Lower leg skin (tissue), 3 donors: Measurements from ENCODE around the gene ANKRD13D.

Source experiments
- POLR2A ChIP-seq, 2 donors: fragments of 450-650 bp; IDR thresholded peaks; one replicate each; pipeline ENCODE4 v1.6.1; 2016 to 2017; ENCODE audit warnings: antibody characterized with exemption in 2 of 2, mild to moderate bottlenecking in 1 of 2, moderate library complexity in 1 of 2
- TF ChIP-seq, protein P1 (sequence below), 3 donors: fragments of 450-650 bp; IDR thresholded peaks; one replicate each; pipeline ENCODE4 v1.5.1; 2016; ENCODE audit warnings: antibody characterized with exemption in 3 of 3, mild to moderate bottlenecking in 3 of 3, moderate library complexity in 2 of 3

DNA sequence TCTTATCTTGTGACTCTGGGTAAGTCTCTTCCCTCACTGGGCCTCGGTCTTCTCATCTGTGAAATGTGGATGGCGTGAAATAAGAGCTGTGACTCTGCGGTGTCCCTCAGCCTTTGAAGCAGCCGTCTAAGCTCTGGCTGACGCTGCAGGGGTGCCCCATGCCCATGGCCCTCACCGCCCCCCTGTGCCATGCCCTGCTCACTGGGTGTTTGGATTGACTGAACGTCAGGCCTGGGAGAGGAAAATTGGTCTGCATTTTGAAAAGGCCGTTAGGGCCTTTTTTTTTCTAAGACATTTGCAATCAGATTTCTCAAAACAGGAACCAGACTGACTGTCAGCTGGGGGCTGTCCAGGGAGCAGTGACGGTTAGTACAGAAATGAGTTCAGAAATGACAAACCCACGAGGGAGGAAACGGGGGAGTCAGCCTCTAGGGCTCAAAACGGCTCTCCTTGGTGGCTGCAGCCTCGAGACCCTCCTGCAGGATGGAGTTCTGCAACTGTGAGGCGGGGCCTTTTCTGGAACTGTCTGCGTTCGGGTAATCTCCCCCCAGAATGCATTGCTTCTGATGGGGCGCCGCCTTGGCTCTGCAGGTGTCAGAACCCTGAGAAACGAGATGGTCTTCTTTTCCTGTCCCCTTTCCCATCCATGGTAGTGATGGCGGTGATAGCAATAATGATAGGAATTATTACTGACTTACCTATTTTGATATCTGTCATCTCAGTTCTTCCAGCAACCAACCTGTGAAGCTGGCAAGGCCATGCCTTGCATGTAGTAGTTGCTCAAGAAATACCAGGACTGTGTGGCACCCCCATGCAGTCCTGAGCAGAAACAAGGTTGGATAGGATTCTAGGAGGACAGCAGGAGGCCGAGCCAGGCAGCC lies 20.8 kb upstream of the ANKRD13D start:
- no peak for TF ChIP-seq POLR2A (IDR thresholded peaks at IDR 0.05)
- TF ChIP-seq, protein P1, sequence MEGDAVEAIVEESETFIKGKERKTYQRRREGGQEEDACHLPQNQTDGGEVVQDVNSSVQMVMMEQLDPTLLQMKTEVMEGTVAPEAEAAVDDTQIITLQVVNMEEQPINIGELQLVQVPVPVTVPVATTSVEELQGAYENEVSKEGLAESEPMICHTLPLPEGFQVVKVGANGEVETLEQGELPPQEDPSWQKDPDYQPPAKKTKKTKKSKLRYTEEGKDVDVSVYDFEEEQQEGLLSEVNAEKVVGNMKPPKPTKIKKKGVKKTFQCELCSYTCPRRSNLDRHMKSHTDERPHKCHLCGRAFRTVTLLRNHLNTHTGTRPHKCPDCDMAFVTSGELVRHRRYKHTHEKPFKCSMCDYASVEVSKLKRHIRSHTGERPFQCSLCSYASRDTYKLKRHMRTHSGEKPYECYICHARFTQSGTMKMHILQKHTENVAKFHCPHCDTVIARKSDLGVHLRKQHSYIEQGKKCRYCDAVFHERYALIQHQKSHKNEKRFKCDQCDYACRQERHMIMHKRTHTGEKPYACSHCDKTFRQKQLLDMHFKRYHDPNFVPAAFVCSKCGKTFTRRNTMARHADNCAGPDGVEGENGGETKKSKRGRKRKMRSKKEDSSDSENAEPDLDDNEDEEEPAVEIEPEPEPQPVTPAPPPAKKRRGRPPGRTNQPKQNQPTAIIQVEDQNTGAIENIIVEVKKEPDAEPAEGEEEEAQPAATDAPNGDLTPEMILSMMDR (IDR thresholded peaks at IDR 0.05): no peak
